GM10847 (cell line): ENCODE data around the gene PAF1.

Source experiments
- POLR2A ChIP-seq: IDR thresholded peaks from 2 replicates; pipeline ENCODE4 v1.6.1; 2011; ENCODE audit not compliant: insufficient read length; ENCODE audit errors: extremely low read depth

PAF1 gene

GRCh38 chr19:39341129-39341718, 49.7 kb downstream of the PAF1 start:
- TF ChIP-seq POLR2A = no peak

DNA sequence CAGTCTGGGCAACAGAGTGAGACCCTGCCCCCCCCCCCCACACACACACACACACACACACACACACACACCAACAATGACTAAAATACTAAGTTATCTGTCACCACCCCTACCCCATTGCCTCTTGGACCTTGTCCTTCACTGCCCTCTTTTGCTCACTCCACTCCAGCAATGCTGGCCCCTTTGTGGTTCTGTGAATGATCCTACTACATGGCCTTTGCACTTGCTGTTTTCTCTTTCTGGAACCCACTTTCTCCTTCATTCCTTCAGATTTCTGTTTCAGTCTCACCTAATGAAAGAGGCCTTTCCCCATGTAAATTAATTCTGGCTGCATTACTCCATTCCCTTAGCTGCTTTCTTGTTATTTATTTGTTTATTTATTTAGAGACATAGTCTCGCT, 51.2 kb downstream of the PAF1 start:
- TF ChIP-seq POLR2A = no peak

DNA sequence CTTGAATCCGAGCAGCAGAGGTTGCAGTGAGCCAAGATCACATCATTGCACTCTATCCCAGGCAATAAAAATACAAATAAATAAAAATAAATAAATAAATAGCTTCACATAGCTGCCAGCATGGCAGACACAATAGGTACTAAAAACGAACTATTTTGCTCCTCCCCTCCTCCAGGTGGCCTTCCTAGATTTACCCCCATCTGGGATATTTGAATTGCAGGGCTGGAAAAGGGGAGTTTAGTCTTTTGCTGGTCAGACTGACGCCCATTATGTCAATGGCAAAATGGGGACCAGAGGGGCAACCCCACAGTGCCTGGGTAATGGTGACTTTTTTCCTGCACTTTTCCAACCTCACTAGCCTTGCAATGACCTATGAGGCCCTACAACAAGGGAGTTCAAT, 54.4 kb downstream of the PAF1 start:
- no peak for TF ChIP-seq POLR2A
